Neural cell (in vitro differentiated cells): ENCODE results near the gene ZFC3H1.

ENCODE experiments used
- CTCF ChIP-seq: fragments of 450-650 bp; IDR thresholded peaks from 2 replicates; pipeline ENCODE4 v1.5.1; 2014; ENCODE audit warnings: antibody characterized with exemption, mild to moderate bottlenecking, moderate library complexity; ENCODE audit not compliant: poor library complexity, severe bottlenecking
- EP300 ChIP-seq: fragments of 450-650 bp; conservative IDR thresholded peaks from 2 replicates; pipeline ENCODE4 v1.6.1; 2014; ENCODE audit warnings: antibody characterized with exemption, mild to moderate bottlenecking, moderate library complexity; ENCODE audit not compliant: poor library complexity, severe bottlenecking

GRCh38 chr12:71599210-71599609 is 64.4 kb downstream of the ZFC3H1 start:
- TF ChIP-seq CTCF (no peak), EP300 (no peak)
